Tibial nerve (tissue), 4 donors: ENCODE results near the gene LPAR1.

Source experiments
- CTCF ChIP-seq, 5 experiments: fragments of 200-600 bp in 3 of 5; fragments of 450-650 bp in 2 of 5; sonication (generic) in 3 of 5; IDR thresholded peaks; one replicate each; pipeline ENCODE4 v1.5.1; 2016 to 2019; ENCODE audit warnings: antibody characterized with exemption in 5 of 5, mild to moderate bottlenecking in 3 of 5, moderate library complexity in 2 of 5
- EP300 ChIP-seq, 2 donors: sonication (generic); formaldehyde crosslinking; IDR thresholded peaks; one replicate each; pipeline ENCODE4 v1.6.1; 2017; ENCODE audit warnings: antibody characterized with exemption in 2 of 2, mild to moderate bottlenecking in 1 of 2
- POLR2A ChIP-seq, 2 donors: fragments of 450-650 bp; IDR thresholded peaks; one replicate each; pipeline ENCODE4 v1.6.1; 2017; ENCODE audit warnings: antibody characterized with exemption in 2 of 2, mild to moderate bottlenecking in 2 of 2, moderate library complexity in 2 of 2

- TF ChIP-seq EP300 (IDR thresholded peaks at IDR 0.05), result peak; percentile 22 to 85
- no peak for TF ChIP-seq CTCF (IDR thresholded peaks at IDR 0.05)
- no peak for TF ChIP-seq POLR2A (IDR thresholded peaks at IDR 0.05)
Observed at GRCh38 chr9:110994771-110995241, 43.5 kb downstream of the LPAR1 start.
